GM18502 (cell line): Measurements from ENCODE around the gene REL.
"Not testable (repeated sequence)": the region's sequence is repeated elsewhere in the genome, so short reads cannot be mapped to it uniquely, and the experiment has no call there.

Experiments
- ATAC-seq: cut with Tn5 transposase; IDR thresholded peaks from one replicate; pipeline ENCODE4 v1.9.1; 2021; ENCODE audit warnings: mild to moderate bottlenecking; ENCODE audit not compliant: unreplicated experiment, poor library complexity

Gene REL

DNA sequence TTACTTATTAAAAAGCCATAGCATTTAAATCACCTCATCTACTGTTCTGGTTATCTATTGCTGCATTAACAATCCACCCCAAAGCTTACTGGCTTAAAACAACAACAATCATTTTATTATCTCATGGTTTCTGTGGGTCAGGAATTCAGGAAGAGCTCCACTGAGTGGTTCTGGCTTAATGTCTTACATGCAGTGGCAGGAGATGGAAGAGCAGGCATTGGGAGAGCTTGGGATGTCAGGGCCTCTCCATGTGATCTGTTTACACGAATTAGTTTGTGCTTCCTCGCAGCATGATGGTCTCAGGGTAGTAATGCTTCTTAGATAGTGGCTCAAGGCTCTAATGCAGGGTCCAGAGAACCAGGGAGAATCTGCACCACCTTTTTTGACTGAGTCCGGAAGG lies 14.4 kb upstream of the REL start:
- ATAC-seq = no peak

DNA sequence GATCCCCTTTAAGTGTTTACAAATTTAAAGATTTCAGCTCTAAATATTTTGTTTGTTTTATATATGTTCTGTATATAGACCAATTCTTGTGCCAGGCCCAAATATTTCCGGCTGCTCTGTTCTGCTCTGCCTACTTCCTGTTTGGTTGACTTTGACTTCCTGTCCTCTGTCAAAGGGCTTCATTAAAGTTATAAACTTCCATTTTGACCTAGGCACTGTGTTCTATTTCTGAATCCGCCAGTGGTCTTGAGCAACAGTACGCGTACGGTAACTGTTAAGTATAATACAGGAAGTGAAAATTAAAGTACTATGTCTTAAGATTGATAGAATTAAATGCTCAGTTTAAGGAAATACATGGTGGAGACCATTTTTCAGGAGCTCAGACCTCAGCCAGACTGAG lies 13.5 kb upstream of the REL start:
- ATAC-seq = peak; percentile 47

DNA sequence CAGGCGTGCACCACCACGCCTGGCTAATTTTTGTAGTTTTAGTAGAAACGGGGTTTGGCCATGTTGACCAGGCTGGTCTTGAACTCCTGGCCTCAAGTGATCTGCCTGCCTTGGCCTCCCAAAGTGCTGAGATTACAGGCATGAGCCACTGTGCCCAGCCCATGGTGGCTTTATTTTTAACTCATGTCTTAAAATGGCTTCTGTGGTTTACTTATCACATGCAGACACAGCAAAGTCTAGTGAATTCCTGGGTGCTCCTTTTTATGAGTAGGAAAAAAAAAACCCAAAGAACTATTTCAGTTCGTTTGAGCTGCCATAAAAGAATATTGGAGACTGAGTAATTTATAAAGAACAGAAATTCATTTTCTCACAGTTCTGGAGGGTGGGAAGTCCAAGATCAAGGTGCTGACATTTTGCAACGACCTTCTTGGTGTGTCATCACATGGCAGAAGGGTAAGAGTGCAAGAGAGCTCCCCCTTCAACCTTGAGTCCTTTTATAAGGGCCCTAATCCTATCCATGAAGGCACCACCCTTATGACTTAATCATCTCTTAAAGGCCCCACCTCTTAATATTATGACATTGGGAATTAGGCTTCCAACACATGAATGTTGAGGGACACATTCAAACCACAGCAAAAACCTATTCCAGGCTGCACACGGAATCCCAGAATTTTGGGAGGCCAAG lies 12.6 kb upstream of the REL start:
- ATAC-seq = no peak

DNA sequence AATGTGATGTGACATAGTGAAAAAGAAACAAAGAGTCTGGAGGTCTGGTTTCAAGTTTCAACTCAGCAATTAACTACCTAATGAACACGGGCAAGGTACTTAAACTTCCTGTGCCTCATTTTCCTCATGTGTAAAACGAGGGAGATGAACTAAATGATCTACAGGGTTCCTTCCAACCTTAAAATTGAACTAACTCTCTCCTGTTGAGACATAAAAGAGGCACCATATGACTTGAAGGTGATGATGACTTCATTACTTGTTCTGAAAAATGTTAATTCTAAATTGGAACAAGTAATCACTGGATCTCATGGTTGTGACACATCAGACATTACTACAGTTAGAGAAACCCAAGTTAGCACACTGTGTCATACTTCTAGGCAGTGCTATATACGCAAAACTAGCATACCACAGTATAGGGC lies 8.9 kb upstream of the REL start:
- peak; percentile 43 for ATAC-seq

DNA sequence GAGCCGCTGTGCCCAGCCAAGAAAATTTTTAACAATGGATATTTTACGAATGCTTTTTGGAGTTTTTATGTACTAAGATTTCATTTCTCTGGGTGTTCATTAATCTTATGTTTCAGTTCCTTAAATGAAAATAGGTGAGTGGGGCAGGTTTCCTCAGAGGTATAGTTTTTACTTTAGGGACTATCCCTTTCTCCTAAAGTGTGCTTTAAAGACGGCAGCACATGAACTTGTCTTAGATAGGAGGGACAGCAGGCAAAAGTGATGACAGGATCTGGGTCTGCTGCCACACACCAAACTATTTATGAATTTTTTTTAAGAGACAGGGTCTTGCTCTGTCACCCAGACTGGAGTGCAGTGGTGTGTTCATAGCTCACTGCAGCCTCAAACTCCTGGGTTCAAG lies 8.0 kb upstream of the REL start:
- peak; percentile 84 for ATAC-seq

DNA sequence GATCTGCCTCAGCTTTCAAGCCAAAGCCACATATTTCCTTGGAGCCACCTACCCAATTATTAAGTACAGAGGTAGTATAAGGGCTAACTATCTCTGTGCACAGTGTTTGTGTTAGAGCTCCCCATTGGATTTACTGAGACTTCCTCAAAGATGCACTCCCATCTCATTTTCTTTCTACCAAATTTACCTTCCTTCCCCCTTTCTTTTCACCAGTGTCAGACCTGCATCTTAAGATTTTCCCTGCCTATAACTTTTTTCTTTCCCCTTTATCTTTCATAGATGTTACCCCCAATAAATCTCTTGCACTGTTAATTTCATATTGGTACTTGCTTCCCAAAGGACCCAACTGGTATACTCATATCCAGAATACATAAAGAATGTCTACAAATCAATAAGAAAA lies 5.9 kb upstream of the REL start:
- no peak for ATAC-seq

DNA sequence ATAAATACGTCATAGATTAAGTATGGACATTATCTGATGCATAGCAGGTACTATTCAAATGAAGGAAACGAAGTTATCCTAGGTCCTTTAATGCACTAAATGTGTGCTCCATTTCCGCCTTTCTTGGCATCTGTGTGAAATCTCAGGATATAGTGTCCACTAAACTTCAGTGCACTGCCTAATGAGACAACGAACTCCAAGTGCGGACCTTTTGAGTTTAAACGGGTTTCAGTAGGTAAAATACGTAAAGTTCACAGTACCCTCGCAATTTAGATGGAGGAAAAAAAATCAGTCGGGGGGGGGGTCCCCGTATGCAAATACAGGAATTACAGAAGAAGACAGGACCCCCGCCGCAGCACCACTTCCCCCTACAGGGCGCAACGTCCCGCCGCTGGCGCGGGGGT lies 729 bp upstream of the REL start:
- peak; percentile 1 for ATAC-seq

DNA sequence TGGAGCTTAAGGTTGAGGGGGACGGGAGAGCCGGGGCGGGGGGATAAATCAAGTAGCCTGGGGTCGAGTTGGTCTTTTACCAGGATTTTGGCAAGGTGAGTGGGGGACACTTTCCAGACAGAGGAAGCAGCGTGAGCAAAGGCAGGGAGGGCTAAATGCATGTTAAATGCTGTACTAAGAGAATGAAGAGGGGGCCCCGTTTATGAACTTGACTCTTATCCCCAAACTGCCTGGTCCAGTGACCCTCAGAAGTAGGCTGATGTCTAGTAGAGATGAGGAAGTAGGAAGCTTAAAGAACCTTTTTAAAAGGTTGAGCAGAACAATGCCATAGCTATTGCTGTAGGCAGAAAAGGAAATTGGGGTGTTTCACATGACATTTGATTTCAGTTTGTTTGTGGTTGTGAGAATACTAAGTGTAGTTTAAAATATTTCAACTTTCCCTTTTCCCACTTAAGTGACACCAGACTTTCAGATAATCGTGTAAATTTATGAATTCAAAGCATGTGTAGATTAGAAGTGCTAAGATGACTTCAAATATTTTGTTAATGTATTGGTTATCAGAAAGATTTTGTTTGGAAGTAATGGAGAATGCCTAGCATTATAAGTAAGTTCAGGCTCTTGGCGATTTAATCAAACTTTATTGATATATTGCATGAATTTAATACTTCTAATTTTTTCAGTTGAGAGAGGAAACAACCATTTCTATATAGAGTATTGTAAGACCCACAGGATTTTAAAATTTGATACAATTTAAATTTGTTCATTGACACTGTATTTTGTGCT lies 1.8 kb downstream of the REL start:
- peak; percentile 32 for ATAC-seq

DNA sequence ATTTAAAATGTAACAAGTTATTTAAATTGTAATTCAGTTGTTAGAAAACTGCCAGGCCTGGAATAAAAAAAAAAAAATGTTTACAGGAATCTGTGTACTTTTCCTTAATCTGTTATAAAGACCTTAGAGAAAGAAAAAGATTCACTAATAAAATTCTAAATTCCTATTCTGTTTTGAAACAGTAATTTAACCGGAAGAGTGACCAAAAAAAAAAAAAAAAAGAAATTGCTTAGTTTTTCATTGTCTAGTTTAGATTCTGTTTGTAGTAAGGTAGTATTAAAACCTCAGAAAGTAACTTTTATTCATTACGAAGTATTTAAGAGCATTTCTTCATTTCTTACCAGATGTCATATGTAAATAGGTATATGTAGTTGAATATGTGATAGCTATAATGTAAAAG lies 2.5 kb downstream of the REL start:
- ATAC-seq = no peak

DNA sequence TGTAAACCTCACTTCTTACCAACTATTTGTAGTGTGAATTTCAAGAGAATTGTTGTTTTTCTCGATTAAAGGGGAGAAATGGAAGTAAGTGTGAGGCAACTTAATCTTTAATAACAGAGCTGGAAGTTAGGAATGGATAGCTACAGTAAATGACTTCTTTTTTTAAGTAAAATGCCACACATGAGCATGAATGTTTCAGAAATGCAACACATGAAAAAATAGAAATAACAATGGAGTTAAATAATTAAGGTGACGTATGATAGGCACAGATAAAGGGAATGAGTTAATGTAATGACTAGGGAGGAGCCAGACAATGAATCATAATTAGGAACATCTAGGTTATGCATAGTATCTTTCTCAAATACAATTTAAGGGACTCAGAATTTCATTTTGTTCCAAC lies 3.4 kb downstream of the REL start:
- ATAC-seq = no peak

DNA sequence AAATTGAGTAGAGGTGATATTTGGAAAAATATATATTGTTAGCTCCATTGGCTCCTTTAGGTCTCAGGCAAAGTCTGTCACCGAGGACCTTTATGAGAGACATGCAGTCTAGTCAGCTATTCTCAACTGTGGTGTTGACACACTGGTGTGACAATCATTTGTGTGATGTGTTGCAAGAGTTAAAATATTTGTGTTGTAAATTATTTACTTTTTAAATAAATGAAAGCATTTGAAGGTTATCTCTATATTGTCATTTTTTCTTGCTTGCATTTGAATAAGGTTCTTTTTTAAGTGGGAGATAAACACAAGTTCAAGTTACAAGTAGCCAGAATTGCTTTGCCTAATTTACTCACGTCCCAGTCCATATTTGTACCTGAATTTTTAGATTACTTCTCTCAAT lies 4.3 kb downstream of the REL start:
- no peak for ATAC-seq

DNA sequence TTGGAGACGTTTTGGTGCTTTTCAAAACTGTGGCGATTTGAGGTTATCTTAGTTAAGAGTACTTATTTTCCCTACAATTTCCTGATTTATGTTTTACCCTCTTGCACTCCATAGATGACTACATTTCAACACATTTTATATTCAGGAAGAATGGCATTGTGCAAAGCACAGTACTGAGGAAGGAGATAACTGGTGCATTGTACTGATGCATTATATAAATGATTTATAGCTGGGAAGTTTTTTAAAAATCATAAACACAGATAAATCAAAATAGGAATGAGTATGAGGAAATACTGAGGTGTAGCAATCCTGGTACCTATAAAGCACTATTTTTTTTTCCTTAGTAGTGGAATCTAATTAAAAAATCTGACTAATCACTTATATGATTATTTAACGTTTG lies 5.6 kb downstream of the REL start:
- no peak for ATAC-seq

DNA sequence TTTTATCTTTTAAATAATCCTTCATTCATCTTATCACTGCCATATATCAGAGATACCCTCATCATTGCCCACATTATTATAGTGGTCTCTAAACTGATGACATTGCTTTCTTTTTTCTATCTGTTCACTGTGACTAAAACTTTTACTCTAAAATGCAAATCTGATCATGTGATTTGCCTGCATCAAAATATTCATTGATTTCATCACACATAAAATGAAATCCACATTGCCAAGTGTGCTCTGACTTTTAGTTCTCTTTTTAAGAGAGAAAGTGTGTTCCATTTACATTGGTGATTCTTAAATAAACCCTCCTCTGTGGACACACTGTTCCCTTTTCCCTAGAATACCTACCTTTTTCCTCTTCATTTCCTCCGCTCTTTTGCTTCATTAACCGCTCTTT lies 7.5 kb downstream of the REL start:
- ATAC-seq = no peak

DNA sequence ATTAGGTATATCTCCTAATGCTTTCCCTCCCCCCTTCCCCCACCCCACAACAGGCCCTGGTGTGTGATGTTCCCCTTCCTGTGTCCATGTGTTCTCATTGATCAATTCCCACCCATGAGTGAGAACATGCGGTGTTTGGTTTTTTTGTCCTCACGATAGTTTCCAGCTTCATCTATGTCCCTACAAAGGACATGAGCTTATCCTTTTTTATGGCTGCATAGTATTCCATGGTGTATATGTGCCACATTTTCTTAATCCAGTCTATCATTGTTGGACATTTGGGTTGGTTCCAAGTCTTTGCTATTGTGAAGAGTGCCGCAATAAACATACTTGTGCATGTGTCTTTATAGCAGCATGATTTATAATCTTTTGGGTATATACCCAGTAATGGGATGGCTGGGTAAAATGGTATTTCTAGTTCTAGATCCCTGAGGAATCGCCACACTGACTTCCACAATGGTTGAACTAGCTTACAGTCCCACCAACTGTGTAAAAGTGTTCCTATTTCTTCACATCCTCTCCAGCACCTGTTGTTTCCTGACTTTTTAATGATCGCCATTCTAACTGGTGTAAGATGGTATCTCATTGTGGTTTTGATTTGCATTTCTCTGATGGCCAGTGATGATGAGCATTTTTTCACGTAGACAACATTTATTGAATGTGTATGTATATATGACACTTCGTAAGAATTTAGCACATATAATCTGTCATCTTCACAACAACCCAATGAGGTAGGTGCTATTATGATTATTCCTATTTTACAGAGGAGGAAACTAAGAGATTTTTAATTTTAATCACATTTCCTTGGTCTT lies 8.4 kb downstream of the REL start:
- ATAC-seq = not testable (repeated sequence)

DNA sequence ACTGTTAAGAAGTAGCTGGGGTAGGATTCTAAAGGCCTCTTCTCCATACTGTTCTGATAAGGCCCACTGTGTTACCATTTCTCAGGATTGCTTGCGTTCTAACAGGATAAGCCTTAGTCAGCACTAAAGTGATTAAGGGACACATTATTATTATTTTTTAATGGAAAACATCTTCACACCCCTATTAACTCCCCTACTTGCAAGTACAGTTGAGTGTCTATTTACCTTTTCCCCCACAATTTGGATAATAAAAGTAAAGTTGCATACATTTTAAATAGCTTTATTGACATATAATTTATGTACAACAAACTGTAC lies 9.0 kb downstream of the REL start:
- ATAC-seq = no peak

DNA sequence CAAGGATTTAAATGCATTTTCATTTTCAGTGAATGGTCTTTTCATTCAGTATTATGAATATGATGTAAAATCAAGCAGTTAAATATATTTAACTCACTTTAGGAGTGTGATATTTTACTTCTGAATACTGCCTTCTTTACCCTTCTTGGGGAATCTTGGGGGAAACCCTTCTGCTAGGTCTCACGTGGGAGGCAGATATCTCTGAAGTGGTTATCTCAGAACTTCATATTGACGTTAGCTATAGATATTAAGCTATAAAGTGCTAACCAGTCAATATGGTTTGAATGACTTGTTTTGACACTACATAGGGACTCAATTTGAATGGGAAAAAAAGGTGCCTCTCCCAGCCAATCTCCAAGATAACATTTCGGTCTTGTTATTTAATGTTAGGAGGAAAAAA lies 9.8 kb downstream of the REL start:
- no peak for ATAC-seq

DNA sequence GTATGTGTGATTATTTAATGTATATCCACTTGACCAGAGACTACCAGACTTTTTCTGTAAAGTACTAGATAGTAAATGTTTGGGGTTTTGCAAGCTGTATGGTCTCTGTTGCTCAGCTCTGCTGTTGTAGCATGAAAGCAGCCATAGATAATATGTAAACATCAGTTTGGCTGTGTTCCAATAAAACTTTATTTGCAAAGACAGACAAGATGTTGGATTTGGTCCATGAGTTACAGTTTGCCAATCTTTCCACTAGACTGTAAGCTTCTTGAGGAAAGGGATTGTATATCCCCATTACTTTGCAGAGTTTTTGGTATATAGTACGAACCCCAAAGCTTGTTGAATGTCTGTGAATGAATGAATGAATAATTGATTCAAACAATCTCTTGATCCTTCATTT lies 17.2 kb downstream of the REL start:
- no peak for ATAC-seq

DNA sequence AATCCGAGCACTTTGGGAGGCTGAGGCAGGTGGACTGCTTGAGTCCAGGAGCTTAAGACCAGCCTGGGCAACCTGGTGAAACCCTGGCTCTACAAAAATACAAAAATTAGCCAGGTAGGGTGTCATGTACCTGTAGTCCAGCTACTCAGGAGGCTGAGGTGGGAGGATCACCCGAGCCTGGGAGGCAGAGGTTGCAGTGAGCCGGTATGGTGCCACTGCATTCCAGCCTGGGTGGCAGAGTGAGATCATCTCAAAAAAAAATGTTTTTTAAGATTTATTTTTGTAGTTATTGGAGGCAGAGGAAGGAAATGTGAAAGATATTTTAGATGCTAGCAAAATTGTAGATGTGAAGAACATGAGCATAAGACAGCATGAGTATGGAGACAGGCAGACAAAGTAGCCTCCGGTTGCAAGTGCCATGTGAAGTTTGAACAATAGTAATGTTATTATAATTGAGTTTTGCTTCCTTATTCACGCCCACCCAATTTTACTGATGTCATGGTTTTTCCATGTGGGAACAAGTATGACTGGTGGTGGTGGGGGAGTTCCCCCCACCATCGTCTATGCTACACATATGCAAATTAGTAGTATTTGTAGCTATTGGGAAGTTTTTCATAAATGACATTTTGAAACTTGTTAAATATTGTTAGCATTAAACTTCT lies 18.0 kb downstream of the REL start:
- peak; percentile 70 for ATAC-seq

DNA sequence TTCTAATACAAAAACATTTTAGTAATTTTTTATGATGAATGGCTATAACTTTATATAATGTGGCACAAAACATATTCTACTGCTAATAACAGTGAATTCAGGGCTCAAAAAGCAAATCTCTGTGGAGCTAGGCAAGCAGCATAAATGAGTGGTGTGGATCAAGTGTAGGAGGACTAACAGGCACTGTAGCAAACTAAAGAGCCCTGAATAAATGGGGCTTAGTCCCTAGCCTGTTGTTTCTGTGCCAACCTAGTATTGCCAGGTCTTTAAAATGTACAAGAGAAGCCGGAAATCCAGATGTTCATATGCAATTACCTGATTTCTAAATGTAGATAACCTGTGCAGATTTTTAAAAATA lies 18.5 kb downstream of the REL start:
- ATAC-seq = peak; percentile 30

DNA sequence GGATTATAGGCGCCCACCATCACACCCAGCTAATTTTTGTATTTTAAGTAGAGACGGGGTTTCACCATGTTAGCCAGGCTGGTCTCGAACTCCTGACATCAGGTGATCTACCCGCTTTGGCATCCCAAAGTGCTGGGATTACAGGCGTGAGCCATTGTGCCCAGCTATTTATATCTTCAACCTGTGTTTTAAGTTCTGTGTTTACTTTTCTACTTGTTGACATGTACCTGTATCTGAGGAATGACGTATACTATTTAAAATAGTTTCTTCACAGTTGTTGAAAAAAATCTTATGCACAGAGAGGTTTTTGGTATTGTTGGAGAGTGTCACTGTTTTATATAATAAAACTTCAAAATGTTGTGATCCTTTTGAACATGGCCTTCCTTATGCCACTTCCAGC lies 19.9 kb downstream of the REL start:
- not testable (repeated sequence) for ATAC-seq

DNA sequence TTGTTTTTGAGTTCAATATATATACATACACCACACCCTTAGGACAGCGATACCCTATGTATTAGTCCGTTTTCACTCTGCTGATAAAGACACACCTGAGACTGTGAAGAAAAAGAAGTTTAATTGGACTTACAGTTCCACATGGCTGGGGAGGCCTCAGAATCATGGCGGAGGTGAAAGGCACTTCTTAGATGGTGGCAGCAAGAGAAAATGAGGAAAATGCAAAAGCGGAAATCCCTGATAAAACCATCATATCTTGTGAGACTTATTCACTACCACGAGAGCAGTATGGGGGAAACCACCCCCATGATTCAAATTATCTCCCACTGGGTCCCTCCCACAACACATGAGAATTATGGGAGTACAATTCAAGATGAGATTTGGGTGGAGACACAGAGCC lies 24.5 kb downstream of the REL start:
- ATAC-seq = not testable (repeated sequence)
